Measurements from ENCODE around the gene APC2.

APC2 gene

GRCh38 chr19:1495051-1495798 lies 45.3 kb downstream of the APC2 start:
- H3K9me2 ChIP-seq (replicated peaks; ENCODE audit: control insufficient read depth, low read length): no peaks in the 10 kb centered on the region
- H3K4me1 ChIP-seq (ENCODE audit: control insufficient read depth, low read length): peaks cover 6% of the 10 kb centered on the region
- no peak overlapping the region for H3K27ac ChIP-seq (ENCODE audit: low read depth, low read length)
- 0 out of 2 replicates have a peak, but pooled peaks cover 3% of the 10 kb centered on the region for H4K20me1 ChIP-seq (ENCODE audit: control insufficient read depth, insufficient read depth, low read depth, low read length)
- H3K4me2 ChIP-seq (ENCODE audit: low read length): no peak overlapping the region
- no peaks in the 10 kb centered on the region for H3K27me3 ChIP-seq (ENCODE audit: control insufficient read depth, low read length)
- H3K9me3 ChIP-seq (ENCODE audit: control insufficient read depth, insufficient read depth, low read length): no peaks in the 10 kb centered on the region
- no peaks in the 10 kb centered on the region for H3K79me2 ChIP-seq (ENCODE audit: control insufficient read depth, low read length)
- H3F3A ChIP-seq (ENCODE audit: control insufficient read depth, insufficient read depth): no peaks in the 10 kb centered on the region
- TF ChIP-seq EZH2phosphoT487 (IDR thresholded peaks at IDR 0.05; ENCODE audit: borderline replicate concordance, low read length) (no peak), CTCF (IDR thresholded peaks at IDR 0.05; ENCODE audit: low read depth, low read length, poor library complexity, severe bottlenecking) (no peak)
- no peak overlapping the region for H3K4me3 ChIP-seq (ENCODE audit: low read length)
- no peaks in the 10 kb centered on the region for H3K36me3 ChIP-seq (ENCODE audit: control insufficient read depth, low read length)

DNA sequence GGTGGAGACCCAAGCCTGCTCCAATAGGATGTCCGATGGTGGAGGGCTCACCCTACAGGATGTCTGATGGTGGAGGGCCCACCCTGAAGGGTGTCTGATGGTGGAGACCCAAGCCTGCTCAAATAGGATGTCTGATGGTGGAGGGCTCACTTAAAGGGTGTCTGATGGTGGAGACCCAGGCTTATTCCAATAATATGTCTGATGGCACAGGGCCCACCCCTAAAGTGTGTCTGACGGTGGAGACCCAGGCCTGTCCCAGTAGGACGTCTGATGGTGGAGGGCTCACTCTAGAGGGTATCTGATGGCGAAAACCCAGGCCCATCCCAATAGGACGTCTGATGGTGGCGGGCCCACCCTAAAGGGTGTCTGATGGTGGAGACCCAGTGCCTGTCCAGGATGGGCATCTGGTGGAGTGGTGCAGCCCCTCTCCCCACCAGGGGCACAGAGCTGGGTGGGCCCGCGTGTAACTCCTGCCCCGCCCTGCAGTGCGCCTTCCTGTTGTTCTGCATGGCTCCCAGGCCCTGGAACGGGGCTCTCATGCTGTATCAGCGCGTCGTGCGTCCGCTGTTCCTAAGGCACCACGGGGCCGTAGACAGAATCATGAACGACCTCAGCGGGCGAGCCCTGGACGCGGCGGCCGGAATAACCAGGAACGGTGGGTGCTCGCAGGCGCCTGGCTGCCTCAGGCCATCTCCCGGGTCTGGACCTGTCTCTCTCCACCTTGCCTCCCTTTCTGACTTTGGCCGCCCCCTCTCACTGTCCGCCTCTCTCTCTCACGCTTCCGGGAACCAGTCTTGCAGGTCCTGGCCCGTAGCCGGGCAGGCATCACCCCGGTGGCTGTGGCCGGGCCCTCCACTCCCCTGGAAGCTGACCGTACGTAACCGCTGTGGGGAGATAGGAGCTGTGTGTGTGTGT lies 46.1 kb downstream of the APC2 start:
- Histone ChIP-seq H3F3A (ENCODE audit: control insufficient read depth, insufficient read depth) (no peaks in the 10 kb centered on the region), H3K9me3 (ENCODE audit: control insufficient read depth, insufficient read depth, low read length) (no peaks in the 10 kb centered on the region), H3K79me2 (ENCODE audit: control insufficient read depth, low read length) (no peaks in the 10 kb centered on the region), H3K36me3 (ENCODE audit: control insufficient read depth, low read length) (no peaks in the 10 kb centered on the region), H3K4me2 (ENCODE audit: low read length) (no peak overlapping the region), H3K4me3 (ENCODE audit: low read length) (no peak overlapping the region), H4K20me1 (ENCODE audit: control insufficient read depth, insufficient read depth, low read depth, low read length) (0 out of 2 replicates have a peak, but pooled peaks cover 3% of the 10 kb centered on the region), H3K4me1 (ENCODE audit: control insufficient read depth, low read length) (peaks cover 4% of the 10 kb centered on the region), H3K27ac (ENCODE audit: low read depth, low read length) (no peak overlapping the region), H3K27me3 (ENCODE audit: control insufficient read depth, low read length) (no peaks in the 10 kb centered on the region), H3K9me2 (replicated peaks; ENCODE audit: control insufficient read depth, low read length) (no peaks in the 10 kb centered on the region)
- no peak for TF ChIP-seq EZH2phosphoT487 (IDR thresholded peaks at IDR 0.05; ENCODE audit: borderline replicate concordance, low read length)
- TF ChIP-seq CTCF (IDR thresholded peaks at IDR 0.05; ENCODE audit: low read depth, low read length, poor library complexity, severe bottlenecking): no peak

DNA sequence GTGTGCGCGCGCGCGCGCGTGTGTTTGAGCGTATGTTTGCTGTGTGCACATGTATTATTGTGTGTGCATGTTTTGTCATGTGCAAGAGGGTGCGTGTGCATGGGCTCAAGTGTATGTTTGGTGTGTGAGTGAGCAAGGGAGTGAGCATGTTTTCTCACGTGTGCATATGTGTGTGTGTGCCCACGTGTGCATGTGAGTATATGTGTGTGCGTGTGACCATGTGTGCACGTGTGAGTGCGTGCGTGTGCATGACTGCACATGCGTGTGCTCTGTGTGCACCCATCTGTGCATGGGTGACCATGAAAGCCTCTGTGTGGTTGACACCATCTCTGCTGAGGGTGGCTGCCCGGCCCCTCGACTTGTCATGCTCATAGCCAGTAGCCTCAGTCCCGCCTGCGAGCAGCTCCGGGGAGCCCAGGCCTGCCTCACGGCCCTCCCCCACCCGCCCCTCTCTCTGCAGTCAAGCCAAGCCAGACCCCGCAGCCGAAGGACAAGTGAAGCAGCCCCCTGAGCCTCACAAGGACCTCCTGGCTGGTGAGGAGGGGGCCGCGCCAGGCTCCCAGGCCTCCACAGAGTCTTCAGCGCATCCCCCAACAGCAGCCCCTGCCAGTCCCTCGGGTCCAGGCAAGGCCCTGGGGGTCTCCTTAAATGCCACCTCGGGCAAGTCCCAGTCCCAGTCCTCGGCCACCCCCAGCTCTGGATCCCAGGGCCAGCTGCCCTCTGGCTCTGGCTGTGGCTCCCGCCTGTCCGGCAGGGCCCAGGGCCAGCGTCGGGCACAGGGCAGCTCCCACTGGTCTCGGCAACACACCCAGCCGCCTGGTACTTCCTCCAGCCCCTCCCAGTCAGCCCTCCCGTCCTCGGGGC lies 47.0 kb downstream of the APC2 start:
- Histone ChIP-seq H3K4me3 (ENCODE audit: low read length) (no peak overlapping the region), H3K4me1 (ENCODE audit: control insufficient read depth, low read length) (no peaks in the 10 kb centered on the region), H4K20me1 (ENCODE audit: control insufficient read depth, insufficient read depth, low read depth, low read length) (no peaks in the 10 kb centered on the region), H3K36me3 (ENCODE audit: control insufficient read depth, low read length) (no peaks in the 10 kb centered on the region), H3K79me2 (ENCODE audit: control insufficient read depth, low read length) (no peaks in the 10 kb centered on the region), H3K9me3 (ENCODE audit: control insufficient read depth, insufficient read depth, low read length) (no peaks in the 10 kb centered on the region), H3K27ac (ENCODE audit: low read depth, low read length) (no peak overlapping the region), H3K4me2 (ENCODE audit: low read length) (no peak overlapping the region), H3K9me2 (replicated peaks; ENCODE audit: control insufficient read depth, low read length) (no peaks in the 10 kb centered on the region), H3F3A (ENCODE audit: control insufficient read depth, insufficient read depth) (no peaks in the 10 kb centered on the region), H3K27me3 (ENCODE audit: control insufficient read depth, low read length) (no peaks in the 10 kb centered on the region)
- TF ChIP-seq CTCF (IDR thresholded peaks at IDR 0.05; ENCODE audit: low read depth, low read length, poor library complexity, severe bottlenecking) (no peak), EZH2phosphoT487 (IDR thresholded peaks at IDR 0.05; ENCODE audit: borderline replicate concordance, low read length) (no peak)

All from DOHH2 (cell line).